ENCODE data around the gene LRRC4C. TPM values are rescaled to one million over a fixed set of nuclear protein-coding genes. Genes with fewer than 3 reads are reported as not detected.

The LRRC4C gene
- total RNA-seq, 6 experiments from 2014 or later: not detected

DNA sequence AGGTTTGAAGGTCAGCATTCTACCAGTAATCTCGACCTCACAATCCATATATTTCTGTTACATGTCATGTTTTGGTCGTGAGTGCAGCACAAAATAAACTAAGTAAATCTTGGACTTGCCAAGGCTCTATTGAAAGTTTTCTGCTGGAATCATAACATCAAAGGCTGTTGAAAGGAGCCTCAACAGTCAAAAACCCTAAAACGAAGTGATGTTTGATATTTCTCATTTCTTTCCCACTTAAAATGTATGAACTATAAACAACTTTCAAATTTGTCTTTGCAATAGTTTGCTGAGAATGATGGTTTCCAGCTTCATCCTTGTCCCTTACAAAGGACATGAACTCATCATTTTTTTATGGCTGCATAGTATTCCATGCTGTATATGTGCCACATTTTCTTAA, 1118.5 kb downstream of the LRRC4C start:
- TF ChIP-seq, protein P1, sequence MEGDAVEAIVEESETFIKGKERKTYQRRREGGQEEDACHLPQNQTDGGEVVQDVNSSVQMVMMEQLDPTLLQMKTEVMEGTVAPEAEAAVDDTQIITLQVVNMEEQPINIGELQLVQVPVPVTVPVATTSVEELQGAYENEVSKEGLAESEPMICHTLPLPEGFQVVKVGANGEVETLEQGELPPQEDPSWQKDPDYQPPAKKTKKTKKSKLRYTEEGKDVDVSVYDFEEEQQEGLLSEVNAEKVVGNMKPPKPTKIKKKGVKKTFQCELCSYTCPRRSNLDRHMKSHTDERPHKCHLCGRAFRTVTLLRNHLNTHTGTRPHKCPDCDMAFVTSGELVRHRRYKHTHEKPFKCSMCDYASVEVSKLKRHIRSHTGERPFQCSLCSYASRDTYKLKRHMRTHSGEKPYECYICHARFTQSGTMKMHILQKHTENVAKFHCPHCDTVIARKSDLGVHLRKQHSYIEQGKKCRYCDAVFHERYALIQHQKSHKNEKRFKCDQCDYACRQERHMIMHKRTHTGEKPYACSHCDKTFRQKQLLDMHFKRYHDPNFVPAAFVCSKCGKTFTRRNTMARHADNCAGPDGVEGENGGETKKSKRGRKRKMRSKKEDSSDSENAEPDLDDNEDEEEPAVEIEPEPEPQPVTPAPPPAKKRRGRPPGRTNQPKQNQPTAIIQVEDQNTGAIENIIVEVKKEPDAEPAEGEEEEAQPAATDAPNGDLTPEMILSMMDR (IDR thresholded peaks at IDR 0.05): no peak
- H3K27me3 Mint-ChIP-seq (ENCODE audit: insufficient read depth): no peaks in the 10 kb centered on the region; the same call in 1 of the 2 replicates
- peaks cover 13% of the 10 kb centered on the region for H3K9me3 Mint-ChIP-seq
- H3K27ac Mint-ChIP-seq: no peak overlapping the region
- H3K4me3 Mint-ChIP-seq: no peak overlapping the region
- H3K4me1 Mint-ChIP-seq (ENCODE audit: low read depth): peaks cover 34% of the 10 kb centered on the region
- H3K36me3 Mint-ChIP-seq (ENCODE audit: low read depth): peaks cover 13% of the 10 kb centered on the region; the same call in 1 of the 2 replicates
- DNase-seq: no peak

DNA sequence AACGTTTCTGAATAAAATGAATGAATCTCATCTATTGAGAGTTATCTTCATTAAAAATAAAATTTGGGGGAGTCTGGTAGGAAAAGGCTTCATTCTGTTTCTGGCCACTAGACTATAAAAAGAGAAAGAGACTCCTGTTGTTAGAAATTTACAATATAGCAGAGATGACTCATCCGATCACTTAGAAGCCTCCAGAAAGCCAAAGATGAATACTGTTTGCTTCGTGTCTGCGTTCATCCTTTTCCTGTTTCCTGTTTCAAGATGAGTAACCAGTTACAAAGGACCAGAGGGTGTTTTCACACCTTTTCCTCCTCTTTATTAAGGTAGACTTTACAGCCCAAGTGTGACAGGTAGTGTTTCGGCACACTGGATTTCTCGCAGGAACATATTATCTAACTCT, 1120.7 kb downstream of the LRRC4C start:
- TF ChIP-seq, protein P1 (IDR thresholded peaks at IDR 0.05): peak; percentile 32; the same call in 1 of the 2 replicates
- peak overlapping the region; percentile 63 for H3K4me3 Mint-ChIP-seq
- H3K9me3 Mint-ChIP-seq: peaks cover 4% of the 10 kb centered on the region
- DNase-seq: peak; percentile 60
- H3K27me3 Mint-ChIP-seq (ENCODE audit: insufficient read depth): no peaks in the 10 kb centered on the region; the same call in 1 of the 2 replicates
- H3K27ac Mint-ChIP-seq: peak overlapping the region; percentile 34
- peaks cover 37% of the 10 kb centered on the region for H3K4me1 Mint-ChIP-seq (ENCODE audit: low read depth)
- H3K36me3 Mint-ChIP-seq (ENCODE audit: low read depth): peaks cover 4% of the 10 kb centered on the region; the same call in 1 of the 2 replicates

DNA sequence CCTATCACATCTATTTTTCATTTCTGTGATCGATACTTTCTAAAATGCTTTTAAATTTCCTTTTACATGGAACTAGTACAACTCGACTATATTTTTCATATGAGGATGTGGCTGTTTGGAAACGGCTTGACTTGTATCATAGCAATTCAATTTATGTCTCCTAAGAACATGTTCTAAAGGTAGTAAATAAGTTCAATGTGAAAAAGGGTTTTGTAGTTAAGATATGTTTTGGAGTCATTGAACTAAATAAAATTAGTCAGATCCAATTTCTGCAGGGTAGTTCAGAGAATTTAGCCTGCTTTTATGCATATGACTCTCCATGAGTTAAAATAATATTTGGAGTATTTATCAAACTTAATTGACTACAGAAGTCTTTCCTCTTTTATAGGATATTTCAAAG, 1121.4 kb downstream of the LRRC4C start:
- Mint-ChIP-seq H3K27me3 (ENCODE audit: insufficient read depth) (no peaks in the 10 kb centered on the region), H3K27ac (peak overlapping the region; percentile 34), H3K4me1 (ENCODE audit: low read depth) (peaks cover 41% of the 10 kb centered on the region), H3K36me3 (ENCODE audit: low read depth) (no peaks in the 10 kb centered on the region), H3K4me3 (peak overlapping the region; percentile 63), H3K9me3 (no peaks in the 10 kb centered on the region)
- DNase-seq: no peak
- TF ChIP-seq, protein P1 (IDR thresholded peaks at IDR 0.05): no peak

DNA sequence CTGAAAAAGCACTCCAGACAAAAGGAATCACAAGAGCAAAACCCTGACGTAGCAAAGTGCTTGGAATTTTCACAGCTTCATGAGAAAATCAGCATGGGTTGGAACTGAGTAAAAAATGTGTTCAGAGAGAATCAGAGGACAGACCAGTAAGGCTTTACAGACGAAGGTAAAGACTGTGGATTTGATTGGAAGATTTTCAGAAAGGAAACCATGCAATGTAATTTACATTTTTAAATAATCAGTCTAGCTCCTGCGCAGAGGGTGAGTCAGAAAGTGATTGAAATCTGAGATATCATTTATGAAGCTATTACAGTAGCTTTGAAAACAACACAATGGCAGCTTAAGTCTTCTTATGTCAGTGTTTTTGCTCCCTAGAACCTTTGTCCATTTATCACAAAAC, 1122.3 kb downstream of the LRRC4C start:
- Mint-ChIP-seq H3K27me3 (ENCODE audit: insufficient read depth) (no peaks in the 10 kb centered on the region), H3K27ac (peak overlapping the region; percentile 85), H3K4me1 (ENCODE audit: low read depth) (peaks cover 41% of the 10 kb centered on the region), H3K9me3 (no peaks in the 10 kb centered on the region), H3K4me3 (peak overlapping the region; percentile 63; the same call in 1 of the 2 replicates), H3K36me3 (ENCODE audit: low read depth) (peaks cover 2% of the 10 kb centered on the region; the same call in 1 of the 2 replicates)
- TF ChIP-seq, protein P1 (IDR thresholded peaks at IDR 0.05): no peak
- peak; percentile 40 for DNase-seq

DNA sequence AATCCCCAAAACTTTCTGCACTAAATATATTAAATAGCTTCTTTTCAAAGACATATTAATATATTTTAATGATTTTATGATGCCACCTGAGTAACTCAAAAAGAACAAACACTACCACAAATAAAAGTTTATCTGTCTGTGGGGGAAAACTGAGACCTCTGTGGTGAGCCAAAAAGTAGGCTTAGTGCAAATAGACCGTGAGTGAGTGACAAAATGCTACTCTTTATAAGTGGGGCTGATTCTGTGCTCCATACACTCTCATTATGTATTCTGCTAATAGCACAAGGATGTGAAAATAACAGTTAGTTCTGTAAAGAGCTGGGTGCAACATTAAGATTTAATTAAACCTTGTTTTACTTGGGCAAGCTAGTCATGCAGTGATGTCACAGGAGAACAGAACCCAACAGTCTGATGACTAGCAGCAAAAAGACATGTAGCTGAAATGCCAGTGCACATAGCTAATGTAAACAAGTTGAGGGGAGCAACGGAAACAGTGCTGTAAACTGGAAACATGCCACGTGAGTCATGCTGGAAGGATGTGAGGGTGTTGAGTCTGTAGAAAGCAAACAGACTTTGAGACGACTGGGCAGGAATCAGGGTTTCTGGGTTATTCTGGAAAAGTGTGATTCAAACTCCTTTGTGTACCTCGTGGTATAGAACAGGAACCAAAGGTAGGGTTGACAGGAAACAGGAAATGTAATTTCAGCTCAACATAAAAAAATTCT, 1130.4 kb downstream of the LRRC4C start:
- TF ChIP-seq, protein P1 (IDR thresholded peaks at IDR 0.05): no peak
- Mint-ChIP-seq H3K4me1 (ENCODE audit: low read depth) (peaks cover 65% of the 10 kb centered on the region), H3K36me3 (ENCODE audit: low read depth) (peaks cover 4% of the 10 kb centered on the region; the same call in 1 of the 2 replicates), H3K27ac (peak overlapping the region; percentile 96), H3K4me3 (peak overlapping the region; percentile 78), H3K27me3 (ENCODE audit: insufficient read depth) (no peaks in the 10 kb centered on the region), H3K9me3 (no peaks in the 10 kb centered on the region)
- DNase-seq: peak; percentile 100
